ENCODE data around the gene HIVEP1. TPM values are rescaled to one million over a fixed set of nuclear protein-coding genes. Genes with fewer than 3 reads are reported as not detected.

Gene HIVEP1
- total RNA-seq, 2 donors from 2014 or later, result 12.5 to 15.2 TPM

GRCh38 chr6:12125396-12125795, 113.3 kb downstream of the HIVEP1 start:
- no peaks in the 10 kb centered on the region for H3K4me1 ChIP-seq
- H3K27me3 ChIP-seq, result no peaks in the 10 kb centered on the region
- TF ChIP-seq CTCF (IDR thresholded peaks at IDR 0.05), result no peak
- TF ChIP-seq POLR2A (IDR thresholded peaks at IDR 0.05), result no peak
- H3K4me3 ChIP-seq, result no peak overlapping the region
- WGBS, 2 donors, result 81 to 84% methylated on average over 4 of the region's 4 CpGs
- DNase-seq (no peak), ATAC-seq (no peak)
- no peaks in the 10 kb centered on the region for H3K36me3 ChIP-seq (replicated peaks in 1 of 2; ENCODE audit: insufficient read depth in 1 of 2, low read depth in 2 of 2)
- no peaks in the 10 kb centered on the region for H3K9me3 ChIP-seq
- no peak overlapping the region for H3K27ac ChIP-seq
- intact Hi-C loops (cut with DNase I), result no loop called here

- no peak for TF ChIP-seq POLR2A (IDR thresholded peaks at IDR 0.05)
- TF ChIP-seq CTCF (IDR thresholded peaks at IDR 0.05), result no peak
- Histone ChIP-seq H3K4me3 (no peak overlapping the region), H3K9me3 (no peaks in the 10 kb centered on the region), H3K27me3 (no peaks in the 10 kb centered on the region), H3K36me3 (replicated peaks in 1 of 2; ENCODE audit: insufficient read depth in 1 of 2, low read depth in 2 of 2) (no peaks in the 10 kb centered on the region), H3K27ac (no peak overlapping the region), H3K4me1 (no peaks in the 10 kb centered on the region)
- no peak for ATAC-seq
- intact Hi-C loops (cut with DNase I), result no loop called here
- WGBS, 2 donors, result 94 to 100% methylated on average over 1 of the region's 1 CpG
- DNase-seq, result no peak
Observed at GRCh38 chr6:12126051-12126450, 113.9 kb downstream of the HIVEP1 start.

GRCh38 chr6:12129523-12129922, 117.4 kb downstream of the HIVEP1 start:
- intact Hi-C loops (cut with DNase I), result no loop called here
- Histone ChIP-seq H3K4me1 (no peaks in the 10 kb centered on the region), H3K9me3 (no peaks in the 10 kb centered on the region), H3K4me3 (no peak overlapping the region), H3K27me3 (no peaks in the 10 kb centered on the region), H3K27ac (no peak overlapping the region), H3K36me3 (replicated peaks in 1 of 2; ENCODE audit: insufficient read depth in 1 of 2, low read depth in 2 of 2) (no peaks in the 10 kb centered on the region)
- DNase-seq (no peak), ATAC-seq (no peak)
- 43 to 52% methylated on average over 1 of the region's 1 CpG for WGBS, 2 donors
- no peak for TF ChIP-seq CTCF (IDR thresholded peaks at IDR 0.05)
- no peak for TF ChIP-seq POLR2A (IDR thresholded peaks at IDR 0.05)

- intact Hi-C loops (cut with DNase I), result no loop called here
- no peaks in the 10 kb centered on the region for H3K36me3 ChIP-seq (replicated peaks in 1 of 2; ENCODE audit: insufficient read depth in 1 of 2, low read depth in 2 of 2)
- H3K4me3 ChIP-seq, result no peak overlapping the region
- DNase-seq, result no peak
- H3K27me3 ChIP-seq, result no peaks in the 10 kb centered on the region
- 75% methylated on average over 4 of the region's 4 CpGs for WGBS, 2 donors
- no peaks in the 10 kb centered on the region for H3K4me1 ChIP-seq
- ATAC-seq, result no peak
- H3K9me3 ChIP-seq, result no peaks in the 10 kb centered on the region
- H3K27ac ChIP-seq, result no peak overlapping the region
- TF ChIP-seq POLR2A (IDR thresholded peaks at IDR 0.05) (no peak), CTCF (IDR thresholded peaks at IDR 0.05) (no peak)
Observed at GRCh38 chr6:12132351-12133222, 120.5 kb downstream of the HIVEP1 start.

GRCh38 chr6:12134581-12134980, 122.5 kb downstream of the HIVEP1 start:
- Histone ChIP-seq H3K27ac (no peak overlapping the region), H3K4me1 (no peaks in the 10 kb centered on the region), H3K27me3 (no peaks in the 10 kb centered on the region), H3K9me3 (no peaks in the 10 kb centered on the region), H3K4me3 (no peak overlapping the region), H3K36me3 (replicated peaks in 1 of 2; ENCODE audit: insufficient read depth in 1 of 2, low read depth in 2 of 2) (peaks cover 4 to 7% of the 10 kb centered on the region in 2 donors)
- no peak for TF ChIP-seq CTCF (IDR thresholded peaks at IDR 0.05)
- TF ChIP-seq POLR2A (IDR thresholded peaks at IDR 0.05), result no peak
- intact Hi-C loops (cut with DNase I), result no loop called here
- DNase-seq (no peak), ATAC-seq (no peak)
- 92 to 93% methylated on average over 1 of the region's 1 CpG for WGBS, 2 donors

All from body of pancreas (tissue), 4 donors.